ENCODE data around the gene MGAM2.
"Not testable (repeated sequence)": the region's sequence is repeated elsewhere in the genome, so short reads cannot be mapped to it uniquely, and the experiment has no call there.

MGAM2 gene

GRCh38 chr7:142089035-142089434 is 22.5 kb upstream of the MGAM2 start:
- H3K27ac ChIP-seq: no peak overlapping the region
- TF ChIP-seq ZFX (IDR thresholded peaks at IDR 0.05; ENCODE audit: borderline replicate concordance) (no peak), CTCF (IDR thresholded peaks at IDR 0.05) (no peak)

DNA sequence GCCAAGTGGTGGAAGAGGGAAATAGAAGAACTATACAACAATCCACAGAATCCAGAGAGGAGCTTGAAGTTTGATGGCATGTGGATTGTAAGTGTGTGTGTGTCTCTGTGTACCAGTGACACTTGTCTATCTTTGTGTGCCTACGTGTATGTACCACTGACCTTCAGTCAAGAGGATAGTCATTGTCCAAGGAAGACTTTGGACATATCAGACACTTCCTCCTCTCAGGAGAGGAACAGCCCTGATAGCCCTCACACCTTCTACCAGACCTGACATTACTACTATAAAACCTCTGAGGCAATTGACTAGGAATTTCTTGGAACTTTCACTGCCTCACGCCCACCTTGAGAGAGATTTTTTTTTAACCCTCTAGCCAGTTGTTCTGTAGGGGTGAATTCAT is 19.6 kb upstream of the MGAM2 start:
- no peak overlapping the region for H3K27ac ChIP-seq
- TF ChIP-seq CTCF (IDR thresholded peaks at IDR 0.05): no peak
- TF ChIP-seq ZFX (IDR thresholded peaks at IDR 0.05; ENCODE audit: borderline replicate concordance): no peak

GRCh38 chr7:142094861-142095260 is 16.7 kb upstream of the MGAM2 start:
- H3K27ac ChIP-seq: no peak overlapping the region
- TF ChIP-seq ZFX (IDR thresholded peaks at IDR 0.05; ENCODE audit: borderline replicate concordance) (no peak), CTCF (IDR thresholded peaks at IDR 0.05) (no peak)

DNA sequence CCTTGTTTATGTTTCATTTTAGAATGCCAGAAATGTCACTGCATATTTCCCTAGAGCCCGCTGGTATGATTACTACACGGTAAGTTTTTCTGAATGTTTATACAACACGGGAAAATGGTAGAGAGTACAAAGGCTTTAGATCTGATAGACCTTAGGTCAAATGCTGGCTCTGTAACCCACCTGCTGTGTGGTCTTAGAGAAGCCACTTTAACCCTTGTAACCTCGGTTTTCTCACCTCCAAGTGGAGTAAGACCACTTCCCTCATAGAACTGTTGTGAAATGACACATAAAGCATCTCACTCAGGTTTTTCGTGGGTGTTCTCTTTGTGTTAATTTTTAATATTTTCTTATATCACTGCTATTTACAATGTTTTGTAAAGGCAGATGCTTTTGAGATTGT is 13.9 kb upstream of the MGAM2 start:
- H3K27ac ChIP-seq: no peak overlapping the region

DNA sequence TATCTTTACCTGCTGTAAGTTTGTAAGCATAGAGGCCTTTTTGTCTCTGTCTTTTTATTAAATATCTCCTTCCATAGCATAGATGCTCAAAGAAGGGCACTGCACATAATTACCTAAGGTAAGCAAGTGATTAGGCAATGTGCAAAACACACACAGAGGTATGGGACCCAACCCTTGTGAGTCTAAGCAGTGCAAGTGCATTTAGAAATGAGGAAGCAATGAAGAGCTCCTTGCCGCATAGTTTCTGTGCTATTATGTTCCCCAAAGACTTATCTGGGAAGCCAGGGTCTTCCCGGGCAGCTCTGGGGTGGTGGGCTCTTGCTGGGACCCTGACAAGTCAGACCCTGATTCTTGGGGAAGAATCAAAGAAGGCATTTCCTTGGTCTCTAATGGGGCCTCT is 13.5 kb upstream of the MGAM2 start:
- H3K27ac ChIP-seq: no peak overlapping the region
- TF ChIP-seq ZFX (IDR thresholded peaks at IDR 0.05; ENCODE audit: borderline replicate concordance): no peak
- no peak for TF ChIP-seq CTCF (IDR thresholded peaks at IDR 0.05)

More for the DNA sequence above, 13.9 kb upstream of the MGAM2 start:
- TF ChIP-seq CTCF (IDR thresholded peaks at IDR 0.05): no peak
- TF ChIP-seq ZFX (IDR thresholded peaks at IDR 0.05; ENCODE audit: borderline replicate concordance): no peak

DNA sequence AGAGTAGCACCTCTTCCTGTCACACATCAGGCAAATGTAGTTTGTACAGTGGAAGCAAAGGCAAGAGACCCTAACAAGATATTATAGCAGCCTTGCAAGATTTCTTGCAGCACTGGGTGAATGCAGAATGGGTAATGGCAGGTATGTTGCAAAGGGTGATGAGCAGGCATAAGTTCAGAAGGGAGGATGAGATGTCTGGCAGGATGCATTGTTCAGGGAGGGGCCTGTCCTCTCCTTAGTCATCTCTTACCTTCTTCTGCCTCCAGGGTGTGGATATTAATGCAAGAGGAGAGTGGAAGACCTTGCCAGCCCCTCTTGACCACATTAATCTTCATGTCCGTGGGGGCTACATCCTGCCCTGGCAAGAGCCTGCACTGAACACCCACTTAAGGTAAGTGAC is 12.2 kb upstream of the MGAM2 start:
- not testable (repeated sequence) for H3K27ac ChIP-seq

- H3K27ac ChIP-seq: no peak overlapping the region
- no peak for TF ChIP-seq ZFX (IDR thresholded peaks at IDR 0.05; ENCODE audit: borderline replicate concordance)
Observed at GRCh38 chr7:142100634-142101033, 10.9 kb upstream of the MGAM2 start.

DNA sequence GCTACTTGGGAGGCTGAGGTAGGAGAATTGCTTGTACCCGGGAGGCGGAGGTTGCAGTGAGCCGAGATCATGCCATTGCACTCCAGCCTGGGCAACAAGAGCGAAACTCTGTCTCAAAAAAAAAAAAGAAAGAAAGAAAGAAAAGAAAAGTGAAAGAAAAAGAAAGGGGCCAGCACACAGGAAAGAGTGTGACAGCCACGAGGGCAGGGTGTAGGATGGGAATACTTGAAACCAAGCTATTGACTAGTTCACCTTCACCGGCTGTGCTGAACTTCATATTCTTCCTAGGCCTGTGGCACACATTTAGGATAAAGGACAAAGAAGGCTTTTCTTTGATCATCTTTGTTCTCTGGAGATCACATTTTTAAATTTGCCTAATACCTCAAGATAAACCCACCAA is 9.7 kb upstream of the MGAM2 start:
- not testable (repeated sequence) for H3K27ac ChIP-seq

GRCh38 chr7:142104550-142105527 is 6.7 kb upstream of the MGAM2 start:
- TF ChIP-seq ZFX (IDR thresholded peaks at IDR 0.05; ENCODE audit: borderline replicate concordance) (no peak), CTCF (IDR thresholded peaks at IDR 0.05) (no peak)
- H3K27ac ChIP-seq: no peak overlapping the region

Measured in 22Rv1 (cell line).